Right lobe of liver (tissue), 6 donors: ENCODE results near the gene GABARAPL1. TPM values are rescaled to one million over a fixed set of nuclear protein-coding genes. Genes with fewer than 3 reads are reported as not detected.

ENCODE experiments used
- ATAC-seq, 4 donors: fragments of 200-7000 bp; cut with Tn5 transposase; one replicate each; pipeline ENCODE4 v1.9.1; 2020; ENCODE audit warnings: mild to moderate bottlenecking in 4 of 4, moderate library complexity in 4 of 4
- DNase-seq, 3 donors: peaks; one replicate each; pipeline ENCODE4 v3.0.0-alpha.2; 2020
- H3K27ac ChIP-seq, 3 donors: fragments of 200-600 bp; one replicate each; pipeline ENCODE4 v1.8.0; 2022
- H3K27me3 ChIP-seq, 2 donors: fragments of 200-600 bp; one replicate each; pipeline ENCODE4 v1.8.0; 2022
- H3K36me3 ChIP-seq, 4 donors: fragments of 200-600 bp; sonication (generic) in 1 of 4; one replicate each; pipeline versions ENCODE4 v1.5.1 to v1.8.0; 2017 to 2022; ENCODE audit warnings: control low read depth in 1 of 4
- H3K4me1 ChIP-seq, 4 donors: fragments of 200-600 bp; sonication (generic) in 1 of 4; one replicate each; pipeline versions ENCODE4 v1.5.1 to v1.8.0; 2017 to 2022; ENCODE audit warnings: control low read depth in 1 of 4
- H3K4me3 ChIP-seq, 3 donors: fragments of 200-600 bp; one replicate each; pipeline ENCODE4 v1.8.0; 2022
- H3K9me3 ChIP-seq, 4 donors: fragments of 200-600 bp; sonication (generic) in 1 of 4; one replicate each; pipeline versions ENCODE4 v1.5.1 to v1.8.0; 2017 to 2022; ENCODE audit warnings: control low read depth in 1 of 4
- CTCF ChIP-seq, 4 donors: fragments of 200-600 bp in 3 of 4; fragments of 450-650 bp in 1 of 4; IDR thresholded peaks; one replicate each; pipeline versions ENCODE4 v1.5.1 to v1.8.0; 2016 to 2022; ENCODE audit warnings: antibody characterized with exemption in 4 of 4, mild to moderate bottlenecking in 2 of 4
- POLR2A ChIP-seq: fragments of 450-650 bp; IDR thresholded peaks from one replicate; pipeline ENCODE4 v1.6.1; 2017; ENCODE audit warnings: antibody characterized with exemption, mild to moderate bottlenecking
- WGBS: methylation state at CpG from one replicate; pipeline ENCODE4 v1.1.6; 2018; ENCODE audit warnings: low coverage, low lambda C conversion rate; ENCODE audit not compliant: insufficient coverage; ENCODE audit errors: missing lambda C conversion rate; 5-methylcytosine and 5-hydroxymethylcytosine counted together
- intact Hi-C, 2 donors: fragments of 100-400 bp; cut with DNase I; formaldehyde crosslinking; loops; one replicate each; pipeline versions ENCODE4 v1.11.2 to v1.14.1; 2022
- total RNA-seq, 6 experiments: library from RNA; depleted of rRNA in 2 of 6; stranded (reverse); fragments of >200 nt in 2 of 6; fragmentation: NEBNext Ultra II Directional in 3 of 6; extraction: Animal tissue kit (Norgen Biotek cat#: 25700) in 3 of 6; gene quantifications; one replicate each; pipeline versions ENCODE4 v1.1.0 to v1.2.4, GENCODE V29; 2016 to 2023
- donor health status: DM: no; HTN: yes; CAD: no.
- donor health status: DM: no; HTN: no; CAD: no.
- donor health status: DM: no; HTN: no; CAD: no.
- donor health status: DM: no; HTN: yes; CAD: no.
- donor health status: DM: no; HTN: yes; CAD: no.

GABARAPL1 gene
- total RNA-seq, 6 experiments from 2014 or later = 59.5 to 123 (median 83.4) TPM

- Histone ChIP-seq H3K36me3 (peaks cover 0 to 1% (median 0%) of the 10 kb centered on the region in 4 donors), H3K27ac (peak overlapping the region; percentile 97 to 100 (median 100)), H3K4me1 (peaks cover 0 to 15% (median 0%) of the 10 kb centered on the region in 4 donors), H3K4me3 (peak overlapping the region; percentile 61 to 78 (median 67)), H3K9me3 (no peaks in the 10 kb centered on the region), H3K27me3 (no peaks in the 10 kb centered on the region)
- DNase-seq = peak; percentile 98 to 99 (median 98)
- peak; percentile 76 to 92 (median 86) for ATAC-seq
- intact Hi-C loops = no loop called here
- no peak for TF ChIP-seq CTCF (IDR thresholded peaks at IDR 0.05)
- peak; percentile 73 for TF ChIP-seq POLR2A
- WGBS = 23% methylated on average over 31 of the region's 40 CpGs
These were observed 538 bp upstream of the GABARAPL1 start for GRCh38 chr12:10211940-10212738.

DNA sequence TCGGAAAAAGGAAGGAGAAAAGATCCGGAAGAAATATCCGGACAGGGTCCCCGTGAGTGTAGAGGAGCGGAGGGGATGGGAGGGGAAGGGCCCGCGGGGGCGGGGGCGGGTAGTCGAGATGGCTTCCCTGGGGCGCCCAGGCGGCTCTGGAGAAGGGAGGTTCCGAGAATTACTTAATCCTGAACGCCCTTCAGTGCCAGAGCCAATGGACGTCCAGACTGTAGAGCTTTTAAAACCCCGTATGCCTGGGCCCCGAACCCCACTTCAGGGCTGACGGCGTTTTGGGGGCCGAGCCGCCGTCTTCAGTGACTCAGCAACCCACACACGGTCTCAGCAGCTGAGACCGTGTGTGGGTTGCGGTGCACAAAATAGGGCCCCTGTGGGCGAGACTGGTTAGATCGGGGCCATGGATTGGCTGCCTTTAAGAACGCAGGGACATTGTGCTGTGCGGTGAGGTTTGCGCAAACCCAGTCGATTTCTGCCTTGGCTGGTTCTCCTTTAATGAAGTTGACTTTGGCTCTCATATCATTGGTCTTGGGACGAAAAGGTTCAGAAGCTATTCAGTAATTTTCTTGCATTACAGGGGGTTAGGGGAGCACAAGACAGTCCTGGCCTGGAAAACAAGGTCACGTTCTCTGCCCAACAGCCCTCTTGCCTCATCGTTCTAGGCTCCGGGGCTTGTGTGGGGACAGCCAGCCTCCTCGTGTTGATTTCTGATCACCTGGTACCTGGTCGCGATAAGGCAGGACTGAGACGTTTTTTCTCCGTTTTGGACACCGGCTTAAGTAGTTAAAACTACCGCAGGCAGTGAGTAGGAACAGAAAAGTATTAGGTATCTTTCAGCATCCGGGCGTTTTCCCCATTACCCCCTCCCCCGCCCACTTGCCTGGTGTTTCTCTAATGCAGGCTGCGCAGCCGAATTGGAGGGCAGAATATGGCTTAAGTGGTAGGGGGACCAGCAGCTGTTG is 775 bp downstream of the GABARAPL1 start:
- DNase-seq (peak; percentile 72 to 92 (median 90)), ATAC-seq (peak; percentile 47 to 74 (median 66))
- WGBS = 2% methylated on average over 28 of the region's 47 CpGs
- Histone ChIP-seq H3K27ac (peak overlapping the region; percentile 97 to 100 (median 100)), H3K4me1 (peaks cover 0 to 15% (median 0%) of the 10 kb centered on the region in 4 donors), H3K36me3 (peaks cover 0 to 14% (median 4%) of the 10 kb centered on the region in 4 donors), H3K4me3 (peak overlapping the region; percentile 61 to 78 (median 67)), H3K27me3 (no peaks in the 10 kb centered on the region), H3K9me3 (no peaks in the 10 kb centered on the region)
- TF ChIP-seq CTCF (IDR thresholded peaks at IDR 0.05) (no peak), POLR2A (peak; percentile 72)
- intact Hi-C loops = no loop called here

- H3K27me3 ChIP-seq = no peaks in the 10 kb centered on the region
- peak in 2 of 4 donors; percentile 0 for ATAC-seq
- no peaks in the 10 kb centered on the region for H3K9me3 ChIP-seq
- H3K4me1 ChIP-seq = peaks cover 0 to 15% (median 0%) of the 10 kb centered on the region in 4 donors
- TF ChIP-seq POLR2A (no peak), CTCF (IDR thresholded peaks at IDR 0.05) (no peak)
- no peak for DNase-seq
- H3K4me3 ChIP-seq = peak overlapping the region; percentile 61 to 78 (median 67)
- H3K27ac ChIP-seq = peak overlapping the region; percentile 97 to 100 (median 100)
- 14% methylated on average over 10 of the region's 10 CpGs for WGBS
- H3K36me3 ChIP-seq = peaks cover 0 to 23% (median 8%) of the 10 kb centered on the region in 4 donors
- intact Hi-C loops = no loop called here
These were observed 1.6 kb downstream of the GABARAPL1 start for GRCh38 chr12:10214136-10214894.

- no peak for DNase-seq
- Histone ChIP-seq H3K27ac (peak overlapping the region; percentile 97 to 100 (median 100)), H3K27me3 (no peaks in the 10 kb centered on the region), H3K4me3 (peak overlapping the region; percentile 61 to 78 (median 67)), H3K9me3 (no peaks in the 10 kb centered on the region), H3K4me1 (peaks cover 0 to 18% (median 0%) of the 10 kb centered on the region in 4 donors), H3K36me3 (peaks cover 0 to 28% (median 9%) of the 10 kb centered on the region in 4 donors)
- intact Hi-C loops = no loop called here
- TF ChIP-seq POLR2A (no peak), CTCF (IDR thresholded peaks at IDR 0.05) (no peak)
- ATAC-seq = peak in 2 of 4 donors; percentile 4 to 8
- WGBS = 48% methylated on average over 3 of the region's 3 CpGs
These were observed 2.2 kb downstream of the GABARAPL1 start for GRCh38 chr12:10214895-10215267.
